ENCODE measurements around the gene KLK14. TPM values are rescaled to one million over a fixed set of nuclear protein-coding genes. Genes with fewer than 3 reads are reported as not detected.

The KLK14 gene, protein sequence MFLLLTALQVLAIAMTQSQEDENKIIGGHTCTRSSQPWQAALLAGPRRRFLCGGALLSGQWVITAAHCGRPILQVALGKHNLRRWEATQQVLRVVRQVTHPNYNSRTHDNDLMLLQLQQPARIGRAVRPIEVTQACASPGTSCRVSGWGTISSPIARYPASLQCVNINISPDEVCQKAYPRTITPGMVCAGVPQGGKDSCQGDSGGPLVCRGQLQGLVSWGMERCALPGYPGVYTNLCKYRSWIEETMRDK
- 0.35 TPM for total RNA-seq
- not detected for polyA plus RNA-seq

- Histone ChIP-seq H3K36me3 (ENCODE audit: control insufficient read depth, insufficient read depth, low read length) (no peaks in the 10 kb centered on the region), H3K27me3 (ENCODE audit: control insufficient read depth, insufficient read depth, low read length) (no peaks in the 10 kb centered on the region), H3K4me3 (ENCODE audit: low read depth, low read length) (no peak within 1 kb of the TSS), H3K27ac (ENCODE audit: insufficient read depth, low read length, poor library complexity, severe bottlenecking) (no peak within 1 kb of the TSS), H3K4me1 (ENCODE audit: control insufficient read depth, insufficient read depth, low read length, poor library complexity, severe bottlenecking) (no peaks in the 10 kb centered on the region), H3K9me3 (ENCODE audit: control insufficient read depth in 2 of 2, low read length in 2 of 2) (no peaks in the 10 kb centered on the region)
- Mint-ChIP-seq H3K4me3 (no peak within 1 kb of the TSS), H3K27me3 (peaks cover 10% of the 10 kb centered on the region), H3K9me3 (peaks cover 0 to 5% (median 0%) of the 10 kb centered on the region in 7 donors), H3K36me3 (peaks cover 13% of the 10 kb centered on the region), H3K4me1 (peaks cover 0 to 4% (median 1%) of the 10 kb centered on the region in 4 donors), H3K27ac (peak within 1 kb of the TSS in 2 of 3 donors; percentile 36 to 59)
- no peak for DNase-seq
- no peak for ATAC-seq (ENCODE audit: low read depth in 2 of 2)
These were observed at the start of gene KLK14 for GRCh38 chr19:51082611-51083010. Gene KLK14, minus strand, starts transcription at chr19:51082887. Its CDS starts 273 bp downstream, at chr19:51082614.

DNA sequence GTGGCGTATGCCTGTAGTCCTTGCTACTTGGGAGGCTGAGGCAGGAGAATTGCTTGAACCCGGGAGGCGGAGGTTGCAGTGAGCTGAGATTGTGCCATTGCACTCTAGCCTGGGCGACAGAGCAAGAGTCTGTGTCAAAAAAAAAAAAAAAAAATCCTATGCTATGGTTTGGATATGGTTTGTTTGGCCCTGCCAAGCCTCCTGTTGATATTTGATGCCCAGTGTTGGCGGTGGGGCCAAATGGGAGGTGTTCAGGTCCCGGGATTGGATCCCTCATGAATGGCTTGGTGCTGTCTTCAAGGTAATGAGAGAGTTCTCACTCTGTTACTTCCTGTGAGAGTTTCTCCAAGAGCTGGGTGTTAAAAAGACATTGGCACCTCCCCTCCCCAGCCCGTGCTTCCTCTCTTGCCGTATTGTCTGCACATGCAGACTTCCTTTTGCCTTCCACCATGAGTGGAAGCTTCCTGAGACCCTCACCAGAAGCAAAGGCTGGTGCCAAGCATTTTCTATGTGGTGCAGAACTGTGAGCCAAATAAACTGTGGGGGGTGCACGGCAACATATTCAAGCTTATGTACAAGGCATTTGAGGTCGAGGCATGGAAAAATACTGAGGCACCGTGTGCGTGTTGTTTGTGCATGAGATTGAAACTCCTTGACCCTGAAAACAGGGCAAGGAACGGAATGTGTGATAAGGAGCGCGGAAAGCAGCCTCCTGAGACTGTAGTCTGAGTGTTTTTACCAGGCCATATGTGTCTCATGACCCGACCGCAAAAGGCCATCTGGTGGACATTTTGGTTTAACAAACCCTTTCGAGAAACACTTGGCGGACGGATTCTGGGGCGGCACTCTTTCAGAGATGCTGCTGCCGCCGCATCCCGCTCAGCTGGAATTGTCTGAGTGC is 49.3 kb upstream of the KLK14 start:
- H3K4me3 ChIP-seq (ENCODE audit: low read depth, low read length), result peak overlapping the region; percentile 21
- Mint-ChIP-seq H3K27me3 (peaks cover 14% of the 10 kb centered on the region), H3K9me3 (peaks cover 0 to 2% (median 0%) of the 10 kb centered on the region in 7 donors), H3K4me3 (peak overlapping the region; percentile 10 to 83 (median 61)), H3K4me1 (peaks cover 8 to 62% (median 32%) of the 10 kb centered on the region in 4 donors), H3K27ac (peak overlapping the region; percentile 75 to 95 (median 85)), H3K36me3 (peaks cover 6% of the 10 kb centered on the region)
- H3K36me3 ChIP-seq (ENCODE audit: control insufficient read depth, insufficient read depth, low read length), result no peaks in the 10 kb centered on the region
- H3K9me3 ChIP-seq (ENCODE audit: control insufficient read depth in 2 of 2, low read length in 2 of 2), result no peaks in the 10 kb centered on the region
- H3K27ac ChIP-seq (ENCODE audit: insufficient read depth, low read length, poor library complexity, severe bottlenecking), result peak overlapping the region; percentile 5
- no peaks in the 10 kb centered on the region for H3K27me3 ChIP-seq (ENCODE audit: control insufficient read depth, insufficient read depth, low read length)
- H3K4me1 ChIP-seq (ENCODE audit: control insufficient read depth, insufficient read depth, low read length, poor library complexity, severe bottlenecking), result peaks cover 42% of the 10 kb centered on the region
- DNase-seq, result peak in 2 of 3 donors; percentile 29 to 71
- peak; percentile 59 to 60 for ATAC-seq (ENCODE audit: low read depth in 2 of 2)

DNA sequence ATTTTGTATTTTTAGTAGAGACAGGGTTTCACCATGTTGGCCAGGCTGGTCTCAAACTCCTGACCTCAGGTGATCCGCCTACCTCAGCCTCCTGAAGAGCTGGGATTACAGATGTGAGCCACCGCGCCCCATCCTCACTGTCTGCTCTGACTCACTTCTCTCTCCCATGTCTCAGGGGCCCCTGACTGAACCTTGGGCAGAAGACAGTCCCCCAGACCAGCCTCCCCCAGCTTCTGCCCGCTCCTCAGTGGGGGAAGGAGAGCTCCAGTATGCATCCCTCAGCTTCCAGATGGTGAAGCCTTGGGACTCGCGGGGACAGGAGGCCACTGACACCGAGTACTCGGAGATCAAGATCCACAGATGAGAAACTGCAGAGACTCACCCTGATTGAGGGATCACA is 47.0 kb upstream of the KLK14 start:
- Mint-ChIP-seq H3K27ac (peak overlapping the region; percentile 57 to 83 (median 78)), H3K36me3 (peaks cover 3% of the 10 kb centered on the region), H3K4me3 (peak overlapping the region in 1 of 4 donors; percentile 63), H3K27me3 (peaks cover 4% of the 10 kb centered on the region), H3K9me3 (peaks cover 0 to 2% (median 0%) of the 10 kb centered on the region in 7 donors), H3K4me1 (peaks cover 5 to 75% (median 37%) of the 10 kb centered on the region in 4 donors)
- H3K4me1 ChIP-seq (ENCODE audit: control insufficient read depth, insufficient read depth, low read length, poor library complexity, severe bottlenecking), result peaks cover 49% of the 10 kb centered on the region
- no peak overlapping the region for H3K27ac ChIP-seq (ENCODE audit: insufficient read depth, low read length, poor library complexity, severe bottlenecking)
- no peak overlapping the region for H3K4me3 ChIP-seq (ENCODE audit: low read depth, low read length)
- H3K36me3 ChIP-seq (ENCODE audit: control insufficient read depth, insufficient read depth, low read length), result no peaks in the 10 kb centered on the region
- DNase-seq (no peak), ATAC-seq (ENCODE audit: low read depth in 2 of 2) (no peak)
- H3K27me3 ChIP-seq (ENCODE audit: control insufficient read depth, insufficient read depth, low read length), result no peaks in the 10 kb centered on the region
- no peaks in the 10 kb centered on the region for H3K9me3 ChIP-seq (ENCODE audit: control insufficient read depth in 2 of 2, low read length in 2 of 2)

- H3K4me1 ChIP-seq (ENCODE audit: control insufficient read depth, insufficient read depth, low read length, poor library complexity, severe bottlenecking), result peaks cover 64% of the 10 kb centered on the region
- H3K27me3 ChIP-seq (ENCODE audit: control insufficient read depth, insufficient read depth, low read length), result no peaks in the 10 kb centered on the region
- Mint-ChIP-seq H3K36me3 (peaks cover 7% of the 10 kb centered on the region), H3K4me3 (peak overlapping the region in 3 of 4 donors; percentile 52 to 74 (median 70)), H3K4me1 (peaks cover 3 to 90% (median 48%) of the 10 kb centered on the region in 4 donors), H3K27me3 (peaks cover 4% of the 10 kb centered on the region), H3K27ac (peak overlapping the region in 2 of 3 donors; percentile 57 to 76), H3K9me3 (peaks cover 0 to 4% (median 2%) of the 10 kb centered on the region in 7 donors)
- DNase-seq, result no peak
- no peaks in the 10 kb centered on the region for H3K36me3 ChIP-seq (ENCODE audit: control insufficient read depth, insufficient read depth, low read length)
- ATAC-seq (ENCODE audit: low read depth in 2 of 2), result no peak
- no peaks in the 10 kb centered on the region for H3K9me3 ChIP-seq (ENCODE audit: control insufficient read depth in 2 of 2, low read length in 2 of 2)
- H3K27ac ChIP-seq (ENCODE audit: insufficient read depth, low read length, poor library complexity, severe bottlenecking), result peak overlapping the region; percentile 14
- H3K4me3 ChIP-seq (ENCODE audit: low read depth, low read length), result no peak overlapping the region
These were observed 45.5 kb upstream of the KLK14 start for GRCh38 chr19:51128227-51128626.

DNA sequence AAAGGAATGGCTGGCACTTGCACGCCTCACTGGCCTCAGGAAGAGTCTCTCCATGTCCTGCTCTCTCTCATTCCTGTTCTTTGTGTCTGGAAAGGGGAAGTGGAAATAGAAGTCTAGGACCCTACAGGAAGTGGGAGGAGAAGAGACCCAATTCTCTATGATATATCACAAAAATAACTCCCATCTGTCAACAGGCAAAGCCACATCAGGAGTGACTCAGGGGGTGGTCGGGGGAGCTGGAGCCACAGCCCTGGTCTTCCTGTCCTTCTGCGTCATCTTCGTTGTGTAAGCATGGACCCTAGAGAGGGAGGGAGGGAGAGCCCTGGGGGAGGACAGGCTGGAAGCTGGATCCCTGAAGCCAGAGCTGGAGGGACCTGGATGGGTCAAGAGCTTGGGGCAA is 45.1 kb upstream of the KLK14 start:
- DNase-seq (no peak), ATAC-seq (ENCODE audit: low read depth in 2 of 2) (no peak)
- Histone ChIP-seq H3K4me1 (ENCODE audit: control insufficient read depth, insufficient read depth, low read length, poor library complexity, severe bottlenecking) (peaks cover 69% of the 10 kb centered on the region), H3K27ac (ENCODE audit: insufficient read depth, low read length, poor library complexity, severe bottlenecking) (peak overlapping the region; percentile 14), H3K36me3 (ENCODE audit: control insufficient read depth, insufficient read depth, low read length) (no peaks in the 10 kb centered on the region), H3K27me3 (ENCODE audit: control insufficient read depth, insufficient read depth, low read length) (no peaks in the 10 kb centered on the region), H3K4me3 (ENCODE audit: low read depth, low read length) (no peak overlapping the region), H3K9me3 (ENCODE audit: control insufficient read depth in 2 of 2, low read length in 2 of 2) (no peaks in the 10 kb centered on the region)
- Mint-ChIP-seq H3K36me3 (peaks cover 7% of the 10 kb centered on the region), H3K27ac (peak overlapping the region; percentile 57 to 89 (median 76)), H3K4me3 (peak overlapping the region in 3 of 4 donors; percentile 57 to 74 (median 70)), H3K27me3 (peaks cover 4% of the 10 kb centered on the region), H3K9me3 (peaks cover 0 to 6% (median 2%) of the 10 kb centered on the region in 7 donors), H3K4me1 (peaks cover 3 to 94% (median 49%) of the 10 kb centered on the region in 4 donors)

DNA sequence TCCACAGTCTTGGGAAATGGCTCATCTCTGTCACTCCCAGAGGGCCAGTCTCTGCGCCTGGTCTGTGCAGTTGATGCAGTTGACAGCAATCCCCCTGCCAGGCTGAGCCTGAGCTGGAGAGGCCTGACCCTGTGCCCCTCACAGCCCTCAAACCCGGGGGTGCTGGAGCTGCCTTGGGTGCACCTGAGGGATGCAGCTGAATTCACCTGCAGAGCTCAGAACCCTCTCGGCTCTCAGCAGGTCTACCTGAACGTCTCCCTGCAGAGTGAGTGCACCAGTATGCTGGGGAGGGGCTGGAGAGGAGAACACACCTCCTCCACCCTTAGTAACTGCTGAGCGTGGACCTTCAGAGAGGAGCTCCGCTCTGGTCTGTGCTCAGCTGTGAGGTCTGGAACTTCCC is 44.3 kb upstream of the KLK14 start:
- no peaks in the 10 kb centered on the region for H3K27me3 ChIP-seq (ENCODE audit: control insufficient read depth, insufficient read depth, low read length)
- H3K27ac Mint-ChIP-seq, result peak overlapping the region; percentile 60 to 89 (median 80)
- peak overlapping the region in 2 of 4 donors; percentile 43 to 74 for H3K4me3 Mint-ChIP-seq
- H3K4me1 ChIP-seq (ENCODE audit: control insufficient read depth, insufficient read depth, low read length, poor library complexity, severe bottlenecking), result peaks cover 70% of the 10 kb centered on the region
- ATAC-seq (ENCODE audit: low read depth in 2 of 2) (no peak), DNase-seq (no peak)
- no peaks in the 10 kb centered on the region for H3K36me3 ChIP-seq (ENCODE audit: control insufficient read depth, insufficient read depth, low read length)
- no peak overlapping the region for H3K27ac ChIP-seq (ENCODE audit: insufficient read depth, low read length, poor library complexity, severe bottlenecking)
- H3K36me3 Mint-ChIP-seq, result peaks cover 7% of the 10 kb centered on the region
- H3K9me3 Mint-ChIP-seq, result peaks cover 0 to 6% (median 1%) of the 10 kb centered on the region in 7 donors
- H3K4me3 ChIP-seq (ENCODE audit: low read depth, low read length), result no peak overlapping the region
- H3K27me3 Mint-ChIP-seq, result peaks cover 4% of the 10 kb centered on the region
- H3K4me1 Mint-ChIP-seq, result peaks cover 0 to 95% (median 44%) of the 10 kb centered on the region in 4 donors
- no peaks in the 10 kb centered on the region for H3K9me3 ChIP-seq (ENCODE audit: control insufficient read depth in 2 of 2, low read length in 2 of 2)

DNA sequence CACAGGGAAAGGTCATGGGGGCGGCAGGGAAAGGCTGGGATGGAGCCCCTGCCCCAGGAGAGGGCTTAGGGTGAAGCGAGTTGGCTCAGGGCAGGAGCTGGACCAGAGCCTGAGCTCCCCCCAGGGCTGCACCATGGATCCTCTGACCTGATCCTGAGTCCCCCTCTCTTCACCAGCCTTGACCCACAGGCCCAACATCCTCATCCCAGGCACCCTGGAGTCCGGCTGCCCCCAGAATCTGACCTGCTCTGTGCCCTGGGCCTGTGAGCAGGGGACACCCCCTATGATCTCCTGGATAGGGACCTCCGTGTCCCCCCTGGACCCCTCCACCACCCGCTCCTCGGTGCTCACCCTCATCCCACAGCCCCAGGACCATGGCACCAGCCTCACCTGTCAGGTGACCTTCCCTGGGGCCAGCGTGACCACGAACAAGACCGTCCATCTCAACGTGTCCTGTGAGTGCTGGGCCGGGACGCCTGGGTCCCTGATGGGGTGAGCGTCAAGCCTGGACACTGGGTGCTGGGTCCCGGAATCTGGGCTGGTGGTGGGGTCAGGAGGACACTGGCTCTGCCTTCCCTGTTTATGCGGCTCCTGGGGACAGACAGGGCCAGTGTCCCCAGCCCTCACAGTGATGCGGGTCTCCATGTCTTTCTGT is 42.9 kb upstream of the KLK14 start:
- H3K27me3 ChIP-seq (ENCODE audit: control insufficient read depth, insufficient read depth, low read length), result no peaks in the 10 kb centered on the region
- ATAC-seq (ENCODE audit: low read depth in 2 of 2) (no peak), DNase-seq (no peak)
- peaks cover 7% of the 10 kb centered on the region for H3K36me3 Mint-ChIP-seq
- H3K4me1 Mint-ChIP-seq, result peaks cover 0 to 92% (median 42%) of the 10 kb centered on the region in 4 donors
- H3K9me3 Mint-ChIP-seq, result peaks cover 0 to 6% (median 3%) of the 10 kb centered on the region in 7 donors
- H3K9me3 ChIP-seq (ENCODE audit: control insufficient read depth in 2 of 2, low read length in 2 of 2), result no peaks in the 10 kb centered on the region
- H3K27ac ChIP-seq (ENCODE audit: insufficient read depth, low read length, poor library complexity, severe bottlenecking), result peak overlapping the region; percentile 63
- H3K4me3 Mint-ChIP-seq, result peak overlapping the region in 1 of 4 donors; percentile 19
- peak overlapping the region in 2 of 3 donors; percentile 64 to 92 for H3K27ac Mint-ChIP-seq
- H3K36me3 ChIP-seq (ENCODE audit: control insufficient read depth, insufficient read depth, low read length), result no peaks in the 10 kb centered on the region
- H3K27me3 Mint-ChIP-seq, result peaks cover 2% of the 10 kb centered on the region
- H3K4me3 ChIP-seq (ENCODE audit: low read depth, low read length), result no peak overlapping the region
- H3K4me1 ChIP-seq (ENCODE audit: control insufficient read depth, insufficient read depth, low read length, poor library complexity, severe bottlenecking), result peaks cover 64% of the 10 kb centered on the region
